ENCODE data around the gene TAS2R50.

Gene TAS2R50

GRCh38 chr12:10966314-10966713 is 20.4 kb downstream of the TAS2R50 start:
- Histone ChIP-seq H3K9ac (no peak overlapping the region), H3K36me3 (ENCODE audit: insufficient read depth) (no peaks in the 10 kb centered on the region), H3K79me2 (ENCODE audit: insufficient read depth, low read depth) (no peaks in the 10 kb centered on the region), H3K4me2 (no peak overlapping the region), H4K20me1 (ENCODE audit: insufficient read depth) (no peaks in the 10 kb centered on the region), H3K4me1 (ENCODE audit: low read depth, poor library complexity, severe bottlenecking) (no peaks in the 10 kb centered on the region), H3K4me3 (IDR thresholded peaks at IDR 0.05; ENCODE audit: insufficient read depth, low read depth, low read length) (no peak overlapping the region), H3K27me3 (ENCODE audit: insufficient read depth, low read depth) (no peaks in the 10 kb centered on the region), H3K27ac (no peak overlapping the region), H2AFZ (ENCODE audit: low read depth) (no peak overlapping the region)
- TF ChIP-seq, protein P1, sequence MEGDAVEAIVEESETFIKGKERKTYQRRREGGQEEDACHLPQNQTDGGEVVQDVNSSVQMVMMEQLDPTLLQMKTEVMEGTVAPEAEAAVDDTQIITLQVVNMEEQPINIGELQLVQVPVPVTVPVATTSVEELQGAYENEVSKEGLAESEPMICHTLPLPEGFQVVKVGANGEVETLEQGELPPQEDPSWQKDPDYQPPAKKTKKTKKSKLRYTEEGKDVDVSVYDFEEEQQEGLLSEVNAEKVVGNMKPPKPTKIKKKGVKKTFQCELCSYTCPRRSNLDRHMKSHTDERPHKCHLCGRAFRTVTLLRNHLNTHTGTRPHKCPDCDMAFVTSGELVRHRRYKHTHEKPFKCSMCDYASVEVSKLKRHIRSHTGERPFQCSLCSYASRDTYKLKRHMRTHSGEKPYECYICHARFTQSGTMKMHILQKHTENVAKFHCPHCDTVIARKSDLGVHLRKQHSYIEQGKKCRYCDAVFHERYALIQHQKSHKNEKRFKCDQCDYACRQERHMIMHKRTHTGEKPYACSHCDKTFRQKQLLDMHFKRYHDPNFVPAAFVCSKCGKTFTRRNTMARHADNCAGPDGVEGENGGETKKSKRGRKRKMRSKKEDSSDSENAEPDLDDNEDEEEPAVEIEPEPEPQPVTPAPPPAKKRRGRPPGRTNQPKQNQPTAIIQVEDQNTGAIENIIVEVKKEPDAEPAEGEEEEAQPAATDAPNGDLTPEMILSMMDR (conservative IDR thresholded peaks at IDR 0.05; ENCODE audit: low read depth, low read length), result no peak

GRCh38 chr12:10965476-10965875 is 21.2 kb downstream of the TAS2R50 start:
- Histone ChIP-seq H3K36me3 (ENCODE audit: insufficient read depth) (no peaks in the 10 kb centered on the region), H3K4me2 (no peak overlapping the region), H3K4me3 (IDR thresholded peaks at IDR 0.05; ENCODE audit: insufficient read depth, low read depth, low read length) (no peak overlapping the region), H3K9ac (no peak overlapping the region), H3K27ac (no peak overlapping the region), H2AFZ (ENCODE audit: low read depth) (no peak overlapping the region), H3K4me1 (ENCODE audit: low read depth, poor library complexity, severe bottlenecking) (no peaks in the 10 kb centered on the region), H3K27me3 (ENCODE audit: insufficient read depth, low read depth) (no peaks in the 10 kb centered on the region), H4K20me1 (ENCODE audit: insufficient read depth) (no peaks in the 10 kb centered on the region), H3K79me2 (ENCODE audit: insufficient read depth, low read depth) (no peaks in the 10 kb centered on the region)
- TF ChIP-seq, protein P1 (conservative IDR thresholded peaks at IDR 0.05; ENCODE audit: low read depth, low read length), result no peak

- Histone ChIP-seq H4K20me1 (ENCODE audit: insufficient read depth) (no peaks in the 10 kb centered on the region), H3K4me3 (IDR thresholded peaks at IDR 0.05; ENCODE audit: insufficient read depth, low read depth, low read length) (no peak overlapping the region), H3K27me3 (ENCODE audit: insufficient read depth, low read depth) (no peaks in the 10 kb centered on the region), H2AFZ (ENCODE audit: low read depth) (no peak overlapping the region), H3K9ac (no peak overlapping the region), H3K79me2 (ENCODE audit: insufficient read depth, low read depth) (no peaks in the 10 kb centered on the region), H3K4me2 (no peak overlapping the region), H3K4me1 (ENCODE audit: low read depth, poor library complexity, severe bottlenecking) (peaks cover 6% of the 10 kb centered on the region), H3K27ac (no peak overlapping the region), H3K36me3 (ENCODE audit: insufficient read depth) (no peaks in the 10 kb centered on the region)
- TF ChIP-seq, protein P1 (conservative IDR thresholded peaks at IDR 0.05; ENCODE audit: low read depth, low read length), result no peak
Observed at GRCh38 chr12:10960211-10960610, 26.5 kb downstream of the TAS2R50 start.

DNA sequence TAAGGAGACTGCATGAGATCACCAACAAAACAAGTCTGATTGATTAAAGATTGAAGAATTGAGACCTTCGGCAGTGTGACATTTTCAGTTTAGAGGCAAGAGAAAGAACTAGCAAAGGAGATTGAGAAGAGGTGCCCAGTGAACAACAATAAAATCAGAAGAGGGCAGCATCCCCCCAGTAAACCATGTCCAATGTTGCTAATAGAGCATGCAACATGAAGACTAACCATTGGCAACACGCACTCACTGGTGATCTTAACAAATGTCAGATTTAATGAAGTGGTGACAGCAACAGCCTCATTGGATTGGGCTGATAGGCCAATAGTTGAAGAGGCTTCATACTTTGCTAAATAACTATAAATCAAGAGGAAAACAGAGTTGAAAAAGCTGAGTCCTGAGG is 26.9 kb downstream of the TAS2R50 start:
- no peaks in the 10 kb centered on the region for H3K79me2 ChIP-seq (ENCODE audit: insufficient read depth, low read depth)
- H3K9ac ChIP-seq, result no peak overlapping the region
- no peak overlapping the region for H2AFZ ChIP-seq (ENCODE audit: low read depth)
- H3K4me1 ChIP-seq (ENCODE audit: low read depth, poor library complexity, severe bottlenecking), result peaks cover 6% of the 10 kb centered on the region
- H4K20me1 ChIP-seq (ENCODE audit: insufficient read depth), result no peaks in the 10 kb centered on the region
- no peaks in the 10 kb centered on the region for H3K27me3 ChIP-seq (ENCODE audit: insufficient read depth, low read depth)
- no peak overlapping the region for H3K27ac ChIP-seq
- H3K4me2 ChIP-seq, result no peak overlapping the region
- H3K4me3 ChIP-seq (IDR thresholded peaks at IDR 0.05; ENCODE audit: insufficient read depth, low read depth, low read length), result no peak overlapping the region
- TF ChIP-seq, protein P1 (conservative IDR thresholded peaks at IDR 0.05; ENCODE audit: low read depth, low read length), result no peak
- H3K36me3 ChIP-seq (ENCODE audit: insufficient read depth), result no peaks in the 10 kb centered on the region

All from KMS-11 (cell line).